Suprapubic skin (tissue), 4 donors: Measurements from ENCODE around the gene ATXN1. TPM values are rescaled to one million over a fixed set of nuclear protein-coding genes. Genes with fewer than 3 reads are reported as not detected.
"Not testable (repeated sequence)": the region's sequence is repeated elsewhere in the genome, so short reads cannot be mapped to it uniquely, and the experiment has no call there.

Source experiments
- DNase-seq, 2 donors: peaks; one replicate each; pipeline ENCODE4 v3.0.0-alpha.2; 2019; ENCODE audit warnings: low spot score in 2 of 2
- H3K27ac ChIP-seq: fragments of 200-600 bp; sonication (generic); one replicate; pipeline ENCODE4 v1.5.1; 2019
- H3K27me3 ChIP-seq: fragments of 200-600 bp; sonication (generic); one replicate; pipeline ENCODE4 v1.5.1; 2019
- H3K36me3 ChIP-seq: fragments of 200-600 bp; sonication (generic); one replicate; pipeline ENCODE4 v1.5.1; 2019
- H3K4me1 ChIP-seq: fragments of 200-600 bp; sonication (generic); one replicate; pipeline ENCODE4 v1.5.1; 2019
- H3K4me3 ChIP-seq: fragments of 200-600 bp; sonication (generic); one replicate; pipeline ENCODE4 v1.5.1; 2019; ENCODE audit warnings: mild to moderate bottlenecking
- H3K9me3 ChIP-seq: fragments of 200-600 bp; sonication (generic); one replicate; pipeline ENCODE4 v1.5.1; 2019
- EP300 ChIP-seq: sonication (generic); formaldehyde crosslinking; IDR thresholded peaks from one replicate; pipeline ENCODE4 v1.6.1; 2017; ENCODE audit warnings: antibody characterized with exemption
- POLR2A ChIP-seq, 2 donors: fragments of 450-650 bp; IDR thresholded peaks; one replicate each; pipeline ENCODE4 v1.6.1; 2017; ENCODE audit warnings: antibody characterized with exemption in 2 of 2, mild to moderate bottlenecking in 2 of 2, moderate library complexity in 2 of 2
- POLR2AphosphoS5 ChIP-seq, 3 donors: sonication (generic); formaldehyde crosslinking; IDR thresholded peaks; one replicate each; pipeline ENCODE4 v1.6.1; 2017; ENCODE audit warnings: antibody characterized with exemption in 3 of 3
- WGBS: methylation state at CpG from one replicate; pipeline ENCODE4 v1.1.5; 2018; 5-methylcytosine and 5-hydroxymethylcytosine counted together
- total RNA-seq, 4 donors: library from RNA; depleted of rRNA; stranded (reverse); fragments of >200 nt; gene quantifications; one replicate each; pipeline ENCODE4 v1.1.0, GENCODE V29; 2016
- TF ChIP-seq, protein P1 (sequence below), 2 donors: fragments of 200-600 bp in 1 of 2; fragments of 450-650 bp in 1 of 2; sonication (generic) in 1 of 2; IDR thresholded peaks; one replicate each; pipeline ENCODE4 v1.5.1; 2016 to 2019; ENCODE audit warnings: antibody characterized with exemption in 2 of 2, mild to moderate bottlenecking in 1 of 2, moderate library complexity in 1 of 2

ATXN1 gene
- total RNA-seq, 4 donors from 2014 or later, result 32.8 to 95.4 (median 42.4) TPM

DNA sequence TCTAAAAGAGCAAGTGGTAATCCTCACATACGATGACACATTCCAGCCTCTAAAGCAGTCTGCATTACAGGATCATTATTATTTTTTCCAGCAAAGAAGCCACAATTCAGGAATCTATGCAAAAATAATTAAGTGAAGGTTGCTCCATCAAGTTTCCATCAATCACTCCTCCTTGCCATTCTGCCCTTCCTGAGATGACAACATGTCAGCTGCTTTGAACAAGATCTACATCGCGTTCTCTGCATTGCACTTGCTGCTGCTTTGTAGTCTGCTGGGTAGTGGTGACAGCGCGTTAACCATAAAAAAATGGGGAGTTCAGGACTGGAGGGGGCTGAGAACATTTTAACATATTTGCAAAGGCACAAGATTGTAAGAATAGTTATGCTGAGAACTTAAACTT is 375.2 kb downstream of the ATXN1 start:
- Histone ChIP-seq H3K4me3 (no peak overlapping the region), H3K9me3 (no peaks in the 10 kb centered on the region), H3K27ac (no peak overlapping the region), H3K36me3 (no peaks in the 10 kb centered on the region), H3K4me1 (no peaks in the 10 kb centered on the region), H3K27me3 (no peaks in the 10 kb centered on the region)
- 93% methylated on average over 5 of the region's 5 CpGs for WGBS
- no peak for TF ChIP-seq POLR2A (IDR thresholded peaks at IDR 0.05)
- TF ChIP-seq, protein P1, sequence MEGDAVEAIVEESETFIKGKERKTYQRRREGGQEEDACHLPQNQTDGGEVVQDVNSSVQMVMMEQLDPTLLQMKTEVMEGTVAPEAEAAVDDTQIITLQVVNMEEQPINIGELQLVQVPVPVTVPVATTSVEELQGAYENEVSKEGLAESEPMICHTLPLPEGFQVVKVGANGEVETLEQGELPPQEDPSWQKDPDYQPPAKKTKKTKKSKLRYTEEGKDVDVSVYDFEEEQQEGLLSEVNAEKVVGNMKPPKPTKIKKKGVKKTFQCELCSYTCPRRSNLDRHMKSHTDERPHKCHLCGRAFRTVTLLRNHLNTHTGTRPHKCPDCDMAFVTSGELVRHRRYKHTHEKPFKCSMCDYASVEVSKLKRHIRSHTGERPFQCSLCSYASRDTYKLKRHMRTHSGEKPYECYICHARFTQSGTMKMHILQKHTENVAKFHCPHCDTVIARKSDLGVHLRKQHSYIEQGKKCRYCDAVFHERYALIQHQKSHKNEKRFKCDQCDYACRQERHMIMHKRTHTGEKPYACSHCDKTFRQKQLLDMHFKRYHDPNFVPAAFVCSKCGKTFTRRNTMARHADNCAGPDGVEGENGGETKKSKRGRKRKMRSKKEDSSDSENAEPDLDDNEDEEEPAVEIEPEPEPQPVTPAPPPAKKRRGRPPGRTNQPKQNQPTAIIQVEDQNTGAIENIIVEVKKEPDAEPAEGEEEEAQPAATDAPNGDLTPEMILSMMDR (IDR thresholded peaks at IDR 0.05), result no peak
- TF ChIP-seq EP300, result no peak
- TF ChIP-seq POLR2AphosphoS5 (IDR thresholded peaks at IDR 0.05), result no peak
- DNase-seq, result no peak

DNA sequence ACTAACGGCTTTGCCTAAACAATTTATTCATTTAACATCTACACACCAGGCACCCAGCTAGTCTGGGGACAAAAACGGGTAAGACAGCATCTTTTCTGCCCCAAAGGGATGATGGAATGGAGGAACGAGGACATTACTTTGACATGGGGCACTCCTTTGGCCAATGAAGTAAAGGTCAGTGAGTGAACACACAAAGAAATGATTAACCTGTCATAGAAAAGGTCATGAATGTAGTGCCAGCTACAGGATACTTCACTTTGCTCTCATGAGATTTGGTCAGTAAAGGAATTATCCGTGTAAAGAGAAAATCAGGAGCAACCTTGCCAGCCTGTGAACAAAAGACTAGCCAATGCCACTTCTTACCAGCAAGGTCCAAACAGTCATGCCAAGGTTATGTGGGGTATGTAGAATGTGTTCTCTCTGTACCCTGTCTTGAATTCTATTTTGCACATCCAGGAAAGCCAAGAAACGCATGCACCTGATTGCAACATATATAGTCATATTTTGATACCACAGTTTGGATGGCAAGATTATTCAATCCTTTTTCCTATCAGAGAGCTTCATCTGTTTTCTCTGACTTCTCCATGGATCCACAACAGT is 377.6 kb downstream of the ATXN1 start:
- WGBS, result 92% methylated on average over 5 of the region's 5 CpGs
- no peaks in the 10 kb centered on the region for H3K27me3 ChIP-seq
- no peaks in the 10 kb centered on the region for H3K9me3 ChIP-seq
- no peak overlapping the region for H3K27ac ChIP-seq
- H3K4me1 ChIP-seq, result no peaks in the 10 kb centered on the region
- DNase-seq, result no peak
- H3K36me3 ChIP-seq, result no peaks in the 10 kb centered on the region
- TF ChIP-seq EP300, result no peak
- no peak for TF ChIP-seq POLR2A (IDR thresholded peaks at IDR 0.05)
- TF ChIP-seq POLR2AphosphoS5 (IDR thresholded peaks at IDR 0.05), result no peak
- TF ChIP-seq, protein P1 (IDR thresholded peaks at IDR 0.05), result no peak
- H3K4me3 ChIP-seq, result no peak overlapping the region

DNA sequence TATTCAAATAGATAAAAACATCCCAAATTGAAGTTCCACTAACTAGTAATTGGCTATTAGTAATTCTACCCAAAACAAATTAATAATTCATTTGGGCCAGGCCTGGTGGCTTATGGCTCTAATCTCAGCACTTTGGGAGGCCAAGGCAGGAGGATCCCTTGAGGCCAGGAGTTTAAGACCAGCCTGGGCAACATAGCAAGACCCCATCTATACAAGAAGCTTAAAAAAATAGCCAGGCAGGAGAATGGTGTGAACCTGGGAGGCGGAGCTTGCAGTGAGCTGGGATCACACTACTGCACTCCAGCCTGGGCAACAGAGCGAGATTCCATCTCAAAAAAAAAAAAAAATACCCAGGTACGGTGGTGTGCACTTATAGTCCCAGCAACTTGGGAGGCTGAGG is 379.3 kb downstream of the ATXN1 start:
- not testable (repeated sequence) for H3K36me3 ChIP-seq
- WGBS, result 97% methylated on average over 3 of the region's 3 CpGs

DNA sequence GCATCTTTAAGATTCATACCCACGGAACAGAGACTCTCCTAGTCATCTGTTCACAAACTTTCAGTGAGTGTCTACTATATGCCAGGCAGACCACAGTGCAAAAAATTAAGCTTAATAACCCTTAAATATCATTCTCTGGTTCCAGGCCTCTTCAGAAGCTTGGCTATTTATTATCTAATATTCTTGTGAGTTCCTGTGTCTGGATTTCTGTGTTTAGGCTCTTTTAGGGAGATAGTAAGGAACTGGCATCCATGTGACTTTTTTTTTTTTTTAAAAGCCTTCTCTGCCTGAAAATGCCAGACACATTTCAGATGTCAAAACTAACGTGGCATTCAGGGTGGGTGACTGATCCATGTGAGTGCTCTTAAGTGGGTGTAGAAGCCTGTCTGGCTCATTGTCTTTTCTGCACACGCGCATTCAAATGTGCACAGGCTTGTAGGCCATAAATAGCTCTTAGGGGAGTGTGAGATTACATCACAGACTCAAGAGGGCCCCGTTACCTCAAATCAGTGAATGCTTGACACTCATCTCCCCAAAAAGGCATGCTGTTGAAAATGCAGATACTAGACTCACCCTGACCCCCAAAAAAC is 380.9 kb downstream of the ATXN1 start:
- WGBS, result 64% methylated on average over 5 of the region's 5 CpGs
- no peak for TF ChIP-seq EP300
- TF ChIP-seq, protein P1 (IDR thresholded peaks at IDR 0.05), result no peak
- TF ChIP-seq POLR2A (IDR thresholded peaks at IDR 0.05), result no peak
- TF ChIP-seq POLR2AphosphoS5 (IDR thresholded peaks at IDR 0.05), result no peak

More for the DNA sequence above, 379.3 kb downstream of the ATXN1 start:
- not testable (repeated sequence) for H3K9me3 ChIP-seq, H3K4me3 ChIP-seq, H3K27me3 ChIP-seq, DNase-seq, H3K27ac ChIP-seq, H3K4me1 ChIP-seq

DNA sequence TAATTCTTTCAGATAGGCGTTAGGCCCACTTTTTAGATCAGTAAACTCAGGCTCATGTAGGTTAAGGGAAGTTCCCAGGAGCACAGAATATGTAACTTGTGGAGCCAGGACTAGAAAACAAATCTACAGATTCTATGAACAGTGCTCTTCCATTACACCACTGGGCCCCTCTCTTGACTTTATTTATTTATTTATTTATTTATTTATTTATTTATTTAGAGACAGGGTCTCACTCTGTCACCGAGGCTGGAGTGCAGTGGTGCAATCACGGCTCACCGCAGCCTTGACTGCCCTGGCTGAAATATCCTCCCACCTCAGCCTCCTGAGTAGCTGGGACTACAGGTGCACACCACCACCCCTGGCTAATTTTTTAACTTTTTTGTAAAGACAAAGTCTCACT is 382.9 kb downstream of the ATXN1 start:
- H3K36me3 ChIP-seq, DNase-seq, H3K27ac ChIP-seq, H3K4me3 ChIP-seq, H3K9me3 ChIP-seq, H3K27me3 ChIP-seq: not testable (repeated sequence)
- peaks cover 17% of the 10 kb centered on the region for H3K4me1 ChIP-seq
- WGBS, result 97% methylated on average over 4 of the region's 4 CpGs

More for the DNA sequence above, 380.9 kb downstream of the ATXN1 start:
- Histone ChIP-seq H3K4me3 (no peak overlapping the region), H3K4me1 (peaks cover 5% of the 10 kb centered on the region), H3K27me3 (no peaks in the 10 kb centered on the region), H3K9me3 (no peaks in the 10 kb centered on the region), H3K36me3 (no peaks in the 10 kb centered on the region), H3K27ac (no peak overlapping the region)
- DNase-seq, result no peak

DNA sequence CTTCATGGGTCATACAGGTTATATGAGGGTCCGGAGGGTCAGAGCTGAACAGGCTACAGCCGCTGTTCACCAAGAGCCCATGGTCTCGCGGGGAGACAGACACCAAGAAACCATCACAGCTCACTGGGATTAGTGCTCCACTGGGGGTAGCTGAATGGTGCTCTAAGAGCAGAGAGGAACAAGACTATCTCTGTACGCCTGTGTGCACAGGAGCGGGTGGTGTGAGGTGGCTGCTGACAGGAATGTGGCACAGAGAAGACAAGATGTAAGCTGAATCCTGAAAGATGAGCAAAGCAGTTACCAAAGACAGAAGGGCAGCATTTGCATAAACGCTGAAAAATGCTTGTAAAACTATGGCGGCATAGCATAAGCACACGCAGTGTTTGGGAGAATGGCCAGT is 383.8 kb downstream of the ATXN1 start:
- WGBS, result 98% methylated on average over 9 of the region's 9 CpGs
- H3K9me3 ChIP-seq, result no peaks in the 10 kb centered on the region
- no peaks in the 10 kb centered on the region for H3K27me3 ChIP-seq
- H3K4me1 ChIP-seq, result peaks cover 17% of the 10 kb centered on the region
- no peak overlapping the region for H3K4me3 ChIP-seq
- TF ChIP-seq EP300 (no peak), POLR2A (IDR thresholded peaks at IDR 0.05) (no peak), POLR2AphosphoS5 (IDR thresholded peaks at IDR 0.05) (no peak)
- TF ChIP-seq, protein P1 (IDR thresholded peaks at IDR 0.05), result no peak
- no peaks in the 10 kb centered on the region for H3K36me3 ChIP-seq
- DNase-seq, result no peak
- no peak overlapping the region for H3K27ac ChIP-seq
